Endothelial cell of umbilical vein (primary cell): Measurements from ENCODE around the gene NUP37. TPM values are rescaled to one million over a fixed set of nuclear protein-coding genes. Genes with fewer than 3 reads are reported as not detected.

ENCODE experiments used
- BruUV-seq: library from RNA; stranded (reverse); fragments of 400-500 nt; replicated peaks from 2 replicates; lab custom pipeline; 2021; lab: Mats Ljungman, UMichigan
- CTCF ChIA-PET: fragments of 300-600, 350-600 bp; sonication (Branson Sonifier 250); formaldehyde crosslinking; loops from one replicate; lab custom pipeline; 2021; ENCODE audit warnings: antibody characterized with exemption, inconsistent platforms; lab: Charles Lee
- POLR2A ChIA-PET: fragments of 300-600, 350-600 bp; sonication (Branson Sonifier 250); formaldehyde crosslinking; loops from one replicate; lab custom pipeline; 2021; ENCODE audit warnings: antibody characterized with exemption, inconsistent platforms; lab: Charles Lee
- DNase-seq: peaks from one replicate; pipeline ENCODE4 v3.0.0-alpha.2; 2011; ENCODE audit warnings: low read depth, low spot score
- FAIRE-seq: peaks from 2 replicates; lab custom pipeline; 2011; peaks lifted over from hg19 to GRCh38; lab: Jason Lieb, UNC
- H2AFZ ChIP-seq: 2 replicates; pipeline ENCODE4 v1.6.0; 2012; ENCODE audit warnings: low read depth, low read length, control low read depth, inconsistent platforms
- H3K27ac ChIP-seq: 2 replicates; pipeline ENCODE4 v1.5.1; 2011; ENCODE audit warnings: low read depth, mild to moderate bottlenecking, control low read depth, low read length, moderate library complexity; ENCODE audit not compliant: insufficient read depth
- H3K27me3 ChIP-seq, 2 experiments: 2 replicates each; pipeline versions ENCODE4 v1.6.0 to v1.6.1; 2011; ENCODE audit warnings: low read length in 2 of 2, mixed read lengths in 1 of 2; ENCODE audit not compliant: control insufficient read depth in 2 of 2, insufficient read depth in 2 of 2
- H3K36me3 ChIP-seq, 2 experiments: 2 replicates in 1 of 2; 3 replicates in 1 of 2; pipeline ENCODE4 v1.5.1; 2011; ENCODE audit warnings: low read length in 2 of 2, mild to moderate bottlenecking in 1 of 2, moderate library complexity in 1 of 2; ENCODE audit not compliant: control insufficient read depth in 2 of 2, insufficient read depth in 2 of 2; ENCODE audit errors: extremely low read depth in 1 of 2
- H3K4me1 ChIP-seq: 3 replicates; pipeline ENCODE4 v1.5.1; 2011; ENCODE audit warnings: mild to moderate bottlenecking, low read length; ENCODE audit not compliant: control insufficient read depth, insufficient read depth; ENCODE audit errors: extremely low read depth
- H3K4me2 ChIP-seq: 2 replicates; pipeline ENCODE4 v1.6.1; 2011; ENCODE audit warnings: low read length, control low read depth, mixed read lengths; ENCODE audit not compliant: insufficient read depth
- H3K4me3 ChIP-seq, 3 experiments: fragments of 200-600 bp in 1 of 3; sonication (generic), shearing (Covaris generic) in 1 of 3; replicated peaks in 1 of 3; 2 replicates each; pipeline ENCODE4 v1.5.1; 2011 to 2016; ENCODE audit warnings: control low read depth in 3 of 3, low read length in 3 of 3, mild to moderate bottlenecking in 2 of 3, inconsistent platforms in 1 of 3, low read depth in 1 of 3, moderate library complexity in 1 of 3; ENCODE audit not compliant: insufficient read depth in 1 of 3
- H3K79me2 ChIP-seq: 2 replicates; pipeline ENCODE4 v1.6.0; 2012; ENCODE audit warnings: low read length, inconsistent platforms; ENCODE audit not compliant: control insufficient read depth, insufficient read depth
- H3K9ac ChIP-seq: replicated peaks from 2 replicates; pipeline ENCODE3; 2011; ENCODE audit warnings: low read length, control low read depth; ENCODE audit not compliant: insufficient read depth; ENCODE audit errors: extremely low read depth
- H3K9me1 ChIP-seq: replicated peaks from 3 replicates; pipeline ENCODE4 v1.6.0; 2011; ENCODE audit warnings: mild to moderate bottlenecking, low read length; ENCODE audit not compliant: control insufficient read depth, insufficient read depth; ENCODE audit errors: extremely low read depth
- H3K9me3 ChIP-seq: replicated peaks from 2 replicates; pipeline ENCODE4 v1.5.1; 2012; ENCODE audit warnings: low read length, inconsistent platforms; ENCODE audit not compliant: control insufficient read depth, insufficient read depth
- H4K20me1 ChIP-seq: replicated peaks from 2 replicates; pipeline ENCODE3; 2011; ENCODE audit warnings: mild to moderate bottlenecking, low read length; ENCODE audit not compliant: control insufficient read depth, insufficient read depth; ENCODE audit errors: extremely low read depth
- EZH2 ChIP-seq: IDR thresholded peaks from 2 replicates; pipeline ENCODE4 v1.6.1; 2012; ENCODE audit warnings: borderline replicate concordance, low read depth, mild to moderate bottlenecking, moderate library complexity, low read length, inconsistent platforms; ENCODE audit not compliant: severe bottlenecking
- FOS ChIP-seq: IDR thresholded peaks from 2 replicates; pipeline ENCODE4 v1.6.1; 2011; ENCODE audit warnings: mild to moderate bottlenecking, low read length, moderate library complexity, borderline replicate concordance; ENCODE audit not compliant: insufficient read depth
- GATA2 ChIP-seq: IDR thresholded peaks from 2 replicates; pipeline ENCODE4 v1.7.0; 2011; ENCODE audit warnings: low read depth, mild to moderate bottlenecking, moderate library complexity, mixed read lengths, low read length; ENCODE audit not compliant: insufficient read length, insufficient read depth
- JUN ChIP-seq: IDR thresholded peaks from 2 replicates; pipeline ENCODE4 v1.6.1; 2011; ENCODE audit warnings: borderline replicate concordance, low read depth; ENCODE audit not compliant: insufficient read length, insufficient read depth
- MYC ChIP-seq: IDR thresholded peaks from one replicate; pipeline ENCODE4 v1.6.1; 2011; ENCODE audit warnings: mild to moderate bottlenecking, low read depth, low read length
- POLR2A ChIP-seq: IDR thresholded peaks from 2 replicates; pipeline ENCODE4 v1.6.1; 2012; ENCODE audit warnings: low read depth, mild to moderate bottlenecking, control low read depth, low read length
- POLR2AphosphoS5 ChIP-seq: IDR thresholded peaks from 2 replicates; pipeline ENCODE4 v1.6.1; 2012; ENCODE audit warnings: low read depth, mild to moderate bottlenecking, control low read depth, low read length, moderate library complexity; ENCODE audit not compliant: insufficient read depth
- dilution Hi-C: fragments of 300-500 bp; cut with MboI; formaldehyde crosslinking; loops from one replicate; pipeline ENCODE4 v1.15.0; 2019; ENCODE audit warnings: low sequenced_read_pairs; ENCODE audit not compliant: extremely low pct_ligation_motif_present
- intact Hi-C: fragments of 100-400 bp; cut with micrococcal nuclease; formaldehyde crosslinking; loops from one replicate; pipeline ENCODE4 v1.10.0; 2022
- polyA plus RNA-seq, 4 experiments: library from polyadenylated mRNA; depleted of rRNA in 3 of 4; stranded (reverse) in 3 of 4; unstranded in 1 of 4; fragments of >200 nt; gene quantifications; 2 replicates each; pipeline versions ENCODE4 v1.2.1 to v1.2.3, GENCODE V29; 2011 to 2012; ENCODE audit warnings: missing spikeins in 1 of 4
- total RNA-seq: library from RNA; stranded (reverse); gene quantifications from 2 replicates; pipeline ENCODE4 v1.2.3, GENCODE V29; 2021
- TF ChIP-seq, protein P1 (sequence below), 2 donors: IDR thresholded peaks; 1 replicate in 1 of 2; 2 replicates in 1 of 2; pipeline ENCODE4 v1.5.1; 2011; ENCODE audit warnings: low read length in 2 of 2, mild to moderate bottlenecking in 2 of 2, moderate library complexity in 2 of 2, control low read depth in 1 of 2, inconsistent platforms in 1 of 2, low read depth in 1 of 2; ENCODE audit not compliant: insufficient read depth in 1 of 2; ENCODE audit errors: extremely low read depth in 1 of 2
- TF ChIP-seq, protein P2 (sequence below): IDR thresholded peaks from 2 replicates; pipeline ENCODE4 v1.6.1; 2011; ENCODE audit not compliant: insufficient read depth, insufficient read length

The NUP37 gene
- total and polyA plus RNA-seq, 2 donors (not counting 3 experiments of a cell fraction or from before 2014, with no cell fraction given), result 25.0 to 46.8 TPM

DNA sequence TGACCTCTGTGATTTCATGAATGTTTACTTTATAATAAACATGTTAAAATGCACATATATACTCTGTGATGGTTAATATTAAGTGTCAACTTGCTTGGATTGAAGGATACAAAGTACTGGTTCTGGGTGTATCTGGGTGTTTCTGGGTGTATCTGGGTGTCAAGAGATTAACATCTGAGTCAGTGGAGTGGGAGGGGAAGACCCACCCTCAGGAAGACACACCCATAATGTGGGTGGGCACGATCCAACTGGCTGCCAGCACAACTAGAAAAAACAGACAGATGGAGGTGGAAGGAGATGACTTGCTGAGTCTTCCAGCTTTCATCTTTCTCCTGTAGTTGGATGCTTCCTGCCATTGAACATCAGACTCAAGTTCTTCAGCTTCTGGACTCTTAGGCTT, 11.9 kb downstream of the NUP37 start:
- no peak for DNase-seq
- H3K4me1 ChIP-seq, result no peaks in the 10 kb centered on the region
- H3K4me3 ChIP-seq, result no peak overlapping the region
- H3K9me1 ChIP-seq, result no peaks in the 10 kb centered on the region
- H3K27ac ChIP-seq, result no peak overlapping the region
- H4K20me1 ChIP-seq, result no peaks in the 10 kb centered on the region
- H2AFZ ChIP-seq, result no peak overlapping the region
- H3K79me2 ChIP-seq, result no peaks in the 10 kb centered on the region
- peaks cover 2% of the 10 kb centered on the region for H3K9me3 ChIP-seq
- H3K9ac ChIP-seq, result no peak overlapping the region
- H3K36me3 ChIP-seq, result peaks cover 9 to 12% of the 10 kb centered on the region in 2 experiments
- no peaks in the 10 kb centered on the region for H3K27me3 ChIP-seq
- ChIA-PET CTCF (interaction anchor here (1.4 kb wide), 1 partner anchor 11 kb away, joined by 6 read pairs; no protein-coding TSS in a partner anchor), POLR2A (no interaction called here)
- dilution Hi-C loops (no loop called here), intact Hi-C loops (no loop called here)
- H3K4me2 ChIP-seq, result no peak overlapping the region
- no TSS peak for BruUV-seq
- FAIRE-seq, result no peak
- TF ChIP-seq POLR2A, result no peak
- no peak for TF ChIP-seq MYC
- TF ChIP-seq, protein P1, sequence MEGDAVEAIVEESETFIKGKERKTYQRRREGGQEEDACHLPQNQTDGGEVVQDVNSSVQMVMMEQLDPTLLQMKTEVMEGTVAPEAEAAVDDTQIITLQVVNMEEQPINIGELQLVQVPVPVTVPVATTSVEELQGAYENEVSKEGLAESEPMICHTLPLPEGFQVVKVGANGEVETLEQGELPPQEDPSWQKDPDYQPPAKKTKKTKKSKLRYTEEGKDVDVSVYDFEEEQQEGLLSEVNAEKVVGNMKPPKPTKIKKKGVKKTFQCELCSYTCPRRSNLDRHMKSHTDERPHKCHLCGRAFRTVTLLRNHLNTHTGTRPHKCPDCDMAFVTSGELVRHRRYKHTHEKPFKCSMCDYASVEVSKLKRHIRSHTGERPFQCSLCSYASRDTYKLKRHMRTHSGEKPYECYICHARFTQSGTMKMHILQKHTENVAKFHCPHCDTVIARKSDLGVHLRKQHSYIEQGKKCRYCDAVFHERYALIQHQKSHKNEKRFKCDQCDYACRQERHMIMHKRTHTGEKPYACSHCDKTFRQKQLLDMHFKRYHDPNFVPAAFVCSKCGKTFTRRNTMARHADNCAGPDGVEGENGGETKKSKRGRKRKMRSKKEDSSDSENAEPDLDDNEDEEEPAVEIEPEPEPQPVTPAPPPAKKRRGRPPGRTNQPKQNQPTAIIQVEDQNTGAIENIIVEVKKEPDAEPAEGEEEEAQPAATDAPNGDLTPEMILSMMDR (IDR thresholded peaks at IDR 0.05; ENCODE audit: extremely low read depth in 1 of 2, insufficient read depth in 1 of 2, low read depth in 1 of 2, low read length in 2 of 2), result no peak
- TF ChIP-seq JUN, result no peak
- TF ChIP-seq, protein P2, sequence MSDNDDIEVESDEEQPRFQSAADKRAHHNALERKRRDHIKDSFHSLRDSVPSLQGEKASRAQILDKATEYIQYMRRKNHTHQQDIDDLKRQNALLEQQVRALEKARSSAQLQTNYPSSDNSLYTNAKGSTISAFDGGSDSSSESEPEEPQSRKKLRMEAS, result no peak
- no peak for TF ChIP-seq GATA2
- TF ChIP-seq POLR2AphosphoS5, result no peak
- TF ChIP-seq EZH2, result no peak
- no peak for TF ChIP-seq FOS
